ENCODE data around the gene BPIFB6.

DNA sequence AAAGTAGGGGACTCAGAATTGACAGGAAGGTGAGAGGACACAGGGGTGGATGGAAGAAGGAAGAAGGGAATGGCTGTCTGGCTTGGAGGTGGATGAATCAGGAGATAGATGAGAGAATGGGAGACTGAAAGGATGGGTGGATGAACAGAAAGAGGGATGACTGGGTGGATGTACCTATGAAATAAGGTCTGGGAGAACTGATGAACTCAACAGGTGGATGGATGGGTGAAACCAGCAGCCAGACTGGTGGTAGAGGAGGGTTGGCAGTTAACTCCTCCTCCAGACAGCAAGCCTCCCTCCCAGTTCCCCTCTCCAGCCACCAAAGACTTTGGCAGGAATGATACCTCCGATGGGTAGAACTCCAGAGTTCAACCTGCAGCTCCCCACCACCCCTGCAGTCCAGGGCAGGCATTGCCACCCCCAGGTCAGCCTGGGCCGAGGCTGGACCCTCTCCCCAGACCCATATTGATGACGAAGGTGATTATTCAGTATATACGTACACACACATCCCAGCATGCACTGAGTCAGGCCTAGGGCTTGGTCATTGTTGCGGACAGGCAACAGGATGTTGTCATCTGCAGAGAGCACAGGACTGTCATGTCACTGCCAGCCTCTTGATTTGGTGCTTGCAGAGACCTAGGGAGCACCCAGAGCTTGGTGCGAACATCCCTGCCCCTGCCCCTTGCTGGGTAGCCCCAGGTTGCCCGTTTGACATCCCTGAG, 29.2 kb upstream of the BPIFB6 start:
- TF ChIP-seq, protein P1, sequence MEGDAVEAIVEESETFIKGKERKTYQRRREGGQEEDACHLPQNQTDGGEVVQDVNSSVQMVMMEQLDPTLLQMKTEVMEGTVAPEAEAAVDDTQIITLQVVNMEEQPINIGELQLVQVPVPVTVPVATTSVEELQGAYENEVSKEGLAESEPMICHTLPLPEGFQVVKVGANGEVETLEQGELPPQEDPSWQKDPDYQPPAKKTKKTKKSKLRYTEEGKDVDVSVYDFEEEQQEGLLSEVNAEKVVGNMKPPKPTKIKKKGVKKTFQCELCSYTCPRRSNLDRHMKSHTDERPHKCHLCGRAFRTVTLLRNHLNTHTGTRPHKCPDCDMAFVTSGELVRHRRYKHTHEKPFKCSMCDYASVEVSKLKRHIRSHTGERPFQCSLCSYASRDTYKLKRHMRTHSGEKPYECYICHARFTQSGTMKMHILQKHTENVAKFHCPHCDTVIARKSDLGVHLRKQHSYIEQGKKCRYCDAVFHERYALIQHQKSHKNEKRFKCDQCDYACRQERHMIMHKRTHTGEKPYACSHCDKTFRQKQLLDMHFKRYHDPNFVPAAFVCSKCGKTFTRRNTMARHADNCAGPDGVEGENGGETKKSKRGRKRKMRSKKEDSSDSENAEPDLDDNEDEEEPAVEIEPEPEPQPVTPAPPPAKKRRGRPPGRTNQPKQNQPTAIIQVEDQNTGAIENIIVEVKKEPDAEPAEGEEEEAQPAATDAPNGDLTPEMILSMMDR (IDR thresholded peaks at IDR 0.05) = no peak
- TF ChIP-seq POLR2A (IDR thresholded peaks at IDR 0.05) = no peak

Data from esophagus squamous epithelium (tissue), 4 donors.